Ovary (tissue), 9 donors: ENCODE measurements around the gene CACNA1A. TPM values are rescaled to one million over a fixed set of nuclear protein-coding genes. Genes with fewer than 3 reads are reported as not detected.

Experiments
- DNase-seq, 5 donors: peaks; one replicate each; pipeline ENCODE4 v3.0.0-alpha.2; 2019 to 2020
- H3K27ac ChIP-seq, 2 donors: fragments of 200-600 bp; one replicate each; pipeline versions ENCODE4 v1.5.1 to v1.8.0; 2019 to 2022
- H3K27me3 ChIP-seq: fragments of 200-600 bp; one replicate; pipeline ENCODE4 v1.8.0; 2022
- H3K36me3 ChIP-seq: fragments of 200-600 bp; sonication (generic); one replicate; pipeline ENCODE4 v1.5.1; 2019
- H3K4me1 ChIP-seq: one replicate; pipeline ENCODE4 v1.8.1; 2013; ENCODE audit warnings: mild to moderate bottlenecking, moderate library complexity; ENCODE audit not compliant: insufficient read depth
- H3K4me3 ChIP-seq: fragments of 200-600 bp; sonication (generic); one replicate; pipeline ENCODE4 v1.5.1; 2017
- H3K9me3 ChIP-seq, 2 donors: fragments of 200-600 bp in 1 of 2; sonication (generic) in 1 of 2; one replicate each; pipeline versions ENCODE4 v1.5.1 to v1.8.1; 2013 to 2019; ENCODE audit warnings: mild to moderate bottlenecking in 1 of 2, moderate library complexity in 1 of 2
- EP300 ChIP-seq: sonication (generic); formaldehyde crosslinking; IDR thresholded peaks from one replicate; pipeline ENCODE4 v1.6.1; 2017; ENCODE audit warnings: antibody characterized with exemption
- POLR2A ChIP-seq: fragments of 450-650 bp; IDR thresholded peaks from one replicate; pipeline ENCODE4 v1.6.1; 2017; ENCODE audit warnings: antibody characterized with exemption, mild to moderate bottlenecking, moderate library complexity
- WGBS, 3 donors: extraction: QIAGEN DNeasy Blood & Tissue Kit in 1 of 3; methylation state at CpG; one replicate each; pipeline versions ENCODE4 v1.1.5 to v1.1.7; 2013 to 2017; 5-methylcytosine and 5-hydroxymethylcytosine counted together
- intact Hi-C, 4 donors: fragments of 100-400 bp; cut with DNase I; formaldehyde crosslinking; loops; one replicate each; pipeline versions ENCODE4 v1.11.0 to v1.15.1; 2022 to 2023
- polyA plus RNA-seq, 2 donors: library from polyadenylated mRNA; stranded (reverse); fragments of 200-250 nt in 1 of 2; fragments of 350-450 nt in 1 of 2; fragmentation: Illumina TruSeq in 1 of 2; extraction: RNeasy Lipid Tissue Mini Kit (QIAGEN cat#74804) in 1 of 2; gene quantifications; one replicate each; pipeline ENCODE4 v1.2.3, GENCODE V29; 2013 to 2014
- total RNA-seq, 7 donors: library from RNA; depleted of rRNA in 2 of 7; stranded (reverse); fragments of >200 nt in 2 of 7; fragmentation: NEBNext Ultra II Directional in 3 of 7; extraction: Animal tissue kit (Norgen Biotek cat#: 25700) in 3 of 7; gene quantifications; one replicate each; pipeline versions ENCODE4 v1.1.0 to v1.2.4, GENCODE V29; 2016 to 2023
- TF ChIP-seq, protein P1 (sequence below), 3 donors: fragments of 450-650 bp in 2 of 3; fragments of 200-600 bp in 1 of 3; IDR thresholded peaks; one replicate each; pipeline versions ENCODE4 v1.5.1 to v1.8.0; 2016 to 2022; ENCODE audit warnings: antibody characterized with exemption in 3 of 3, mild to moderate bottlenecking in 1 of 3
- donor health status: DM: no; HTN: no; CAD: no; lungs with moderate emphysema.
- donor health status: DM: no; HTN: no; CAD: no.
- donor health status: Bipolar disorder and iron deficiency.
- donor health status: DM: yes; HTN: yes; CAD: no.
- donor health status: DM: no; HTN: no; CAD: no.
- donor health status: DM: yes; HTN: yes; CAD: no.

Gene CACNA1A
- total and polyA plus RNA-seq, 9 donors, result 0.60 to 3.3 (median 1.6) TPM

DNA sequence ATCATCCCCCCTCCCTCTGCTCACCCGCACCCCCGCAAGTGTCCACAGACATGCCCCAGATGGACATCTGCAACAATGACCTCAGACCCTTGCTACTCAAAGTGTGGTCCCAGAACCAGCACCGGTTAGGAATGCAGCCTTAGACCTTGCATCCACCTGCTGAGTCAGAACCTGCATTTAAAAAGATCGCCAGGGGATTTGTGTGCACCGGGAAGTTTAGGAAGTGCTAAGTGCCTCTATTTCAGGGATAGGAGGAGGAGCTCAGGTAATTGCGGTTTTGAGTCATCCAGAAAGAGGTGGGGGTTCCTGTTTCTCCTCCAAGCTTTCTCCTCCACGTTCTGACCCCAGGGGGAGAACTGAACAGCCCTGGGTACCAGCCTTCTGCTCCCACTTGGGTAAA, 46.2 kb downstream of the CACNA1A start:
- no peak overlapping the region for H3K27ac ChIP-seq
- no peak for TF ChIP-seq EP300
- TF ChIP-seq POLR2A, result no peak
- TF ChIP-seq, protein P1, sequence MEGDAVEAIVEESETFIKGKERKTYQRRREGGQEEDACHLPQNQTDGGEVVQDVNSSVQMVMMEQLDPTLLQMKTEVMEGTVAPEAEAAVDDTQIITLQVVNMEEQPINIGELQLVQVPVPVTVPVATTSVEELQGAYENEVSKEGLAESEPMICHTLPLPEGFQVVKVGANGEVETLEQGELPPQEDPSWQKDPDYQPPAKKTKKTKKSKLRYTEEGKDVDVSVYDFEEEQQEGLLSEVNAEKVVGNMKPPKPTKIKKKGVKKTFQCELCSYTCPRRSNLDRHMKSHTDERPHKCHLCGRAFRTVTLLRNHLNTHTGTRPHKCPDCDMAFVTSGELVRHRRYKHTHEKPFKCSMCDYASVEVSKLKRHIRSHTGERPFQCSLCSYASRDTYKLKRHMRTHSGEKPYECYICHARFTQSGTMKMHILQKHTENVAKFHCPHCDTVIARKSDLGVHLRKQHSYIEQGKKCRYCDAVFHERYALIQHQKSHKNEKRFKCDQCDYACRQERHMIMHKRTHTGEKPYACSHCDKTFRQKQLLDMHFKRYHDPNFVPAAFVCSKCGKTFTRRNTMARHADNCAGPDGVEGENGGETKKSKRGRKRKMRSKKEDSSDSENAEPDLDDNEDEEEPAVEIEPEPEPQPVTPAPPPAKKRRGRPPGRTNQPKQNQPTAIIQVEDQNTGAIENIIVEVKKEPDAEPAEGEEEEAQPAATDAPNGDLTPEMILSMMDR (IDR thresholded peaks at IDR 0.05), result no peak

DNA sequence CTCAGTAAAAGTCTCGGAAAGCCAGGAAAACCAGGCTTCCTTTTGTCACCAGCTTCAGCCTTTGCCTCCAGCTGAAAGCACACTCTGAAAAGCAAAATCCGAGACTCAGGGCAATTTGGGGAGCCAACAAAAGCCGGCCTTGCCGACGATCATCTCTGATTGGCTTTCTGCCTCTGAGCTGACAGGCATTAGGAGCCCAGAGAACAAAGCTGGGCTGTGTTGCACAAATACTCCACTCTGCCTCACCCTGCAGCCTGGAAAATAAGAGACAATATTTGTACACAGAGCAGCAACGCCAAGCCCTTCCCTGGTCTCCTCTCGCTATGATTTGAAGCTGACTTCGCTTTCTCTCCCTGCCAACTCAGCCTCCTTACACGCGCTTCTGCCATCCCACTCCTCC, 46.9 kb downstream of the CACNA1A start:
- no peaks in the 10 kb centered on the region for H3K4me1 ChIP-seq
- 39 to 46% (median 45%) methylated on average over 10 of the region's 10 CpGs for WGBS, 3 donors
- intact Hi-C loops, result no loop called here
- no peak for DNase-seq
- no peak overlapping the region for H3K27ac ChIP-seq
- no peak for TF ChIP-seq POLR2A
- no peak for TF ChIP-seq EP300
- TF ChIP-seq, protein P1 (IDR thresholded peaks at IDR 0.05), result no peak
- H3K4me3 ChIP-seq, result no peak overlapping the region
- H3K9me3 ChIP-seq, result no peaks in the 10 kb centered on the region
- no peaks in the 10 kb centered on the region for H3K27me3 ChIP-seq
- H3K36me3 ChIP-seq, result no peaks in the 10 kb centered on the region

More for the DNA sequence above, 46.2 kb downstream of the CACNA1A start:
- 17 to 22% (median 20%) methylated on average over 7 of the region's 7 CpGs for WGBS, 3 donors
- H3K9me3 ChIP-seq, result no peaks in the 10 kb centered on the region
- H3K4me1 ChIP-seq, result no peaks in the 10 kb centered on the region
- no peak for DNase-seq
- H3K27me3 ChIP-seq, result no peaks in the 10 kb centered on the region
- no peak overlapping the region for H3K4me3 ChIP-seq
- intact Hi-C loops, result no loop called here
- no peaks in the 10 kb centered on the region for H3K36me3 ChIP-seq

- H3K4me1 ChIP-seq, result no peaks in the 10 kb centered on the region
- no peak overlapping the region for H3K27ac ChIP-seq
- no peak for DNase-seq
- TF ChIP-seq POLR2A (no peak), EP300 (no peak)
- TF ChIP-seq, protein P1 (IDR thresholded peaks at IDR 0.05), result no peak
- no peak overlapping the region for H3K4me3 ChIP-seq
- H3K9me3 ChIP-seq, result peaks cover 0 to 4% of the 10 kb centered on the region in 2 donors
- H3K36me3 ChIP-seq, result no peaks in the 10 kb centered on the region
- no peaks in the 10 kb centered on the region for H3K27me3 ChIP-seq
- 69 to 85% (median 81%) methylated on average over 4 of the region's 4 CpGs for WGBS, 3 donors
- intact Hi-C loops, result no loop called here
Measured at GRCh38 chr19:13451434-13451995, 54.8 kb downstream of the CACNA1A start.

GRCh38 chr19:13447978-13448377, 58.3 kb downstream of the CACNA1A start:
- peaks cover 0 to 4% of the 10 kb centered on the region in 2 donors for H3K9me3 ChIP-seq
- H3K27me3 ChIP-seq, result no peaks in the 10 kb centered on the region
- intact Hi-C loops, result no loop called here
- no peak for DNase-seq
- WGBS, 3 donors, result 79 to 85% (median 81%) methylated on average over 6 of the region's 6 CpGs
- TF ChIP-seq, protein P1 (IDR thresholded peaks at IDR 0.05), result no peak
- no peak for TF ChIP-seq EP300
- no peak for TF ChIP-seq POLR2A
- no peak overlapping the region for H3K4me3 ChIP-seq
- H3K27ac ChIP-seq, result no peak overlapping the region
- H3K36me3 ChIP-seq, result no peaks in the 10 kb centered on the region
- no peaks in the 10 kb centered on the region for H3K4me1 ChIP-seq
